Cardiac fibroblast (primary cell): Measurements from ENCODE around the gene KCNIP4.

ENCODE experiments used
- DNase-seq, 2 donors: peaks; one replicate each; pipeline versions ENCODE4 v3.0.0 to v3.0.0-alpha.2; 2010; ENCODE audit warnings: low read depth in 2 of 2
- H3K4me3 ChIP-seq, 2 donors: replicated peaks in 1 of 2; 1 replicate in 1 of 2; 2 replicates in 1 of 2; pipeline ENCODE4 v1.5.1; 2011; ENCODE audit warnings: low read depth in 2 of 2, low read length in 2 of 2, mild to moderate bottlenecking in 2 of 2, moderate library complexity in 1 of 2
- CTCF ChIP-seq: IDR thresholded peaks from one replicate; pipeline ENCODE4 v1.5.1; 2011; ENCODE audit warnings: low read depth, mild to moderate bottlenecking, low read length, inconsistent platforms

The KCNIP4 gene

GRCh38 chr4:21699446-21699845, 249.1 kb downstream of the KCNIP4 start:
- DNase-seq, result no peak
- TF ChIP-seq CTCF, result no peak
- no peak overlapping the region for H3K4me3 ChIP-seq

- no peak for TF ChIP-seq CTCF
- no peak overlapping the region for H3K4me3 ChIP-seq
- DNase-seq, result peak in 1 of 2 donors; percentile 18
These were observed 251.0 kb downstream of the KCNIP4 start for GRCh38 chr4:21697583-21697982.

- TF ChIP-seq CTCF, result no peak
These were observed 253.4 kb downstream of the KCNIP4 start for GRCh38 chr4:21695141-21695540.

GRCh38 chr4:21692241-21692640, 256.3 kb downstream of the KCNIP4 start:
- no peak for DNase-seq
- no peak overlapping the region for H3K4me3 ChIP-seq
- no peak for TF ChIP-seq CTCF

More at GRCh38 chr4:21695141-21695540, 253.4 kb downstream of the KCNIP4 start:
- no peak for DNase-seq
- no peak overlapping the region for H3K4me3 ChIP-seq

- no peak overlapping the region for H3K4me3 ChIP-seq
- no peak for TF ChIP-seq CTCF
These were observed 259.8 kb downstream of the KCNIP4 start for GRCh38 chr4:21688596-21689265.

GRCh38 chr4:21685911-21686310, 262.7 kb downstream of the KCNIP4 start:
- H3K4me3 ChIP-seq, result no peak overlapping the region
- no peak for TF ChIP-seq CTCF
- DNase-seq, result no peak

More at GRCh38 chr4:21688596-21689265, 259.8 kb downstream of the KCNIP4 start:
- no peak for DNase-seq
